WTC11 (cell line): ENCODE results near the gene CCDC172. TPM values are rescaled to one million over a fixed set of nuclear protein-coding genes. Genes with fewer than 3 reads are reported as not detected.

ENCODE experiments used
- ATAC-seq: fragments of 200-7000 bp; cut with Tn5 transposase; 2 replicates; pipeline ENCODE4 v1.10.0; 2021; ENCODE audit warnings: mild to moderate bottlenecking, moderate library complexity
- CTCF ChIA-PET: fragments of 300-600 bp; sonication (Branson Sonifier 250); formaldehyde crosslinking; loops from one replicate; lab custom pipeline; 2021; ENCODE audit warnings: antibody characterized with exemption; lab: Charles Lee
- POLR2A ChIA-PET: fragments of 350-600 bp; sonication (Branson Sonifier 250); formaldehyde crosslinking; loops from one replicate; lab custom pipeline; 2021; ENCODE audit warnings: antibody characterized with exemption; lab: Charles Lee
- DNase-seq: peaks from one replicate; pipeline ENCODE4 v3.0.0; 2021; ENCODE audit warnings: low spot score
- H3K27ac Mint-ChIP-seq: 2 replicates; pipeline ENCODE4 v1.8.0; 2021; ENCODE audit warnings: mixed read lengths
- H3K27me3 Mint-ChIP-seq: 2 replicates; pipeline ENCODE4 v1.8.0; 2021; ENCODE audit warnings: low read depth, mild to moderate bottlenecking, moderate library complexity, mixed read lengths
- H3K36me3 Mint-ChIP-seq: 2 replicates; pipeline ENCODE4 v1.8.0; 2021; ENCODE audit warnings: mixed read lengths
- H3K4me1 Mint-ChIP-seq: 2 replicates; pipeline ENCODE4 v1.8.0; 2022; ENCODE audit warnings: mixed read lengths
- H3K4me3 Mint-ChIP-seq: 2 replicates; pipeline ENCODE4 v1.8.0; 2021; ENCODE audit warnings: mild to moderate bottlenecking, moderate library complexity, mixed read lengths
- H3K9me3 Mint-ChIP-seq: 2 replicates; pipeline ENCODE4 v1.8.0; 2021; ENCODE audit warnings: mixed read lengths
- AFF4 ChIP-seq: sonication (generic); formaldehyde crosslinking; IDR thresholded peaks from 2 replicates; pipeline ENCODE4 v1.8.1; 2023; ENCODE audit warnings: mild to moderate bottlenecking, missing genetic modification reagents, borderline replicate concordance
- ATF3 ChIP-seq: sonication (generic); formaldehyde crosslinking; conservative IDR thresholded peaks from 2 replicates; pipeline ENCODE4 v1.8.1; 2022; ENCODE audit warnings: mild to moderate bottlenecking, missing genetic modification reagents
- ATF6 ChIP-seq: sonication (generic); formaldehyde crosslinking; IDR thresholded peaks from 2 replicates; pipeline ENCODE4 v1.8.1; 2023; ENCODE audit warnings: mild to moderate bottlenecking, missing genetic modification reagents
- CBFB ChIP-seq: sonication (generic); formaldehyde crosslinking; IDR thresholded peaks from 2 replicates; pipeline ENCODE4 v1.8.1; 2022; ENCODE audit warnings: mild to moderate bottlenecking, low read depth, missing genetic modification reagents
- CDX4 ChIP-seq: fragments of 250-450 bp; sonication (Bioruptor Pico); IDR thresholded peaks from 2 replicates; pipeline ENCODE4 v1.9.0; 2021; ENCODE audit warnings: moderate library complexity, mild to moderate bottlenecking, inconsistent platforms, borderline replicate concordance
- CREB1 ChIP-seq: sonication (generic); formaldehyde crosslinking; IDR thresholded peaks from 2 replicates; pipeline ENCODE4 v1.8.0; 2023; ENCODE audit warnings: mild to moderate bottlenecking, missing genetic modification reagents
- ERG ChIP-seq: fragments of 250-450 bp; sonication (Bioruptor Pico); IDR thresholded peaks from 2 replicates; pipeline ENCODE4 v1.8.0; 2021; ENCODE audit warnings: mild to moderate bottlenecking
- FOXP1 ChIP-seq: sonication (generic); formaldehyde crosslinking; IDR thresholded peaks from 2 replicates; pipeline ENCODE4 v1.8.0; 2022; ENCODE audit warnings: missing genetic modification reagents, mild to moderate bottlenecking, moderate library complexity, borderline replicate concordance
- IRF2 ChIP-seq: sonication (generic); formaldehyde crosslinking; IDR thresholded peaks from 2 replicates; pipeline ENCODE4 v1.8.0; 2022; ENCODE audit warnings: low read depth, missing genetic modification reagents, borderline replicate concordance
- MLX ChIP-seq: sonication (generic); formaldehyde crosslinking; IDR thresholded peaks from 2 replicates; pipeline ENCODE4 v1.8.1; 2023; ENCODE audit warnings: mild to moderate bottlenecking, missing genetic modification reagents, moderate library complexity
- MYBL2 ChIP-seq: sonication (generic); formaldehyde crosslinking; IDR thresholded peaks from 2 replicates; pipeline ENCODE4 v1.8.1; 2023; ENCODE audit warnings: mild to moderate bottlenecking, moderate library complexity, missing genetic modification reagents
- NR3C1 ChIP-seq: sonication (generic); formaldehyde crosslinking; conservative IDR thresholded peaks from 2 replicates; pipeline ENCODE4 v1.8.1; 2023; ENCODE audit warnings: low read depth, mild to moderate bottlenecking, missing genetic modification reagents
- TP53 ChIP-seq: sonication (generic); formaldehyde crosslinking; IDR thresholded peaks from 2 replicates; pipeline ENCODE4 v1.8.1; 2023; ENCODE audit warnings: mild to moderate bottlenecking, missing genetic modification reagents
- USF1 ChIP-seq: sonication (generic); formaldehyde crosslinking; IDR thresholded peaks from 2 replicates; pipeline ENCODE4 v1.8.0; 2022; ENCODE audit warnings: mild to moderate bottlenecking, missing genetic modification reagents
- ZNF263 ChIP-seq: sonication (generic); formaldehyde crosslinking; IDR thresholded peaks from 2 replicates; pipeline ENCODE4 v1.8.1; 2022; ENCODE audit warnings: low read depth, mild to moderate bottlenecking, moderate library complexity, missing genetic modification reagents
- ZNF396 ChIP-seq: fragments of 250-450 bp; sonication (Bioruptor Pico); IDR thresholded peaks from 2 replicates; pipeline ENCODE4 v1.8.0; 2021; ENCODE audit warnings: mild to moderate bottlenecking, moderate library complexity, borderline replicate concordance
- ZNF416 ChIP-seq: fragments of 250-450 bp; sonication (Bioruptor Pico); IDR thresholded peaks from 2 replicates; pipeline ENCODE4 v1.9.0; 2021; ENCODE audit warnings: mild to moderate bottlenecking, inconsistent platforms
- ZNF423 ChIP-seq: fragments of 250-450 bp; sonication (Bioruptor Pico); IDR thresholded peaks from 2 replicates; pipeline ENCODE4 v2.1.2; 2022; ENCODE audit warnings: mild to moderate bottlenecking, moderate library complexity
- total RNA-seq: library from RNA; stranded (reverse); gene quantifications from 3 replicates; pipeline ENCODE4 v1.2.3, GENCODE V29; 2021

Gene CCDC172
- total RNA-seq, 1 experiment from 2014 or later: 2.0 TPM

GRCh38 chr10:116311016-116311415, 13.2 kb upstream of the CCDC172 start:
- POLR2A ChIA-PET: no interaction called here
- Mint-ChIP-seq H3K36me3 (no peaks in the 10 kb centered on the region), H3K27ac (no peak overlapping the region)
- DNase-seq (no peak), ATAC-seq (no peak)
- no peak for TF ChIP-seq NR3C1 (CRISPR knock-in tag)
- TF ChIP-seq CREB1: no peak
- no peak for TF ChIP-seq ZNF396
- TF ChIP-seq MYBL2 (CRISPR knock-in tag): no peak
- TF ChIP-seq AFF4 (CRISPR knock-in tag): no peak
- TF ChIP-seq IRF2: no peak
- TF ChIP-seq CDX4 (CRISPR knock-in tag): no peak
- no peak for TF ChIP-seq FOXP1 (CRISPR knock-in tag)
- no peak for TF ChIP-seq ZNF263 (CRISPR knock-in tag)
- no peak for TF ChIP-seq ATF3
- no peak for TF ChIP-seq ZNF416 (CRISPR knock-in tag)
- TF ChIP-seq CBFB (CRISPR knock-in tag): no peak
- TF ChIP-seq TP53 (CRISPR knock-in tag): no peak
- no peak for TF ChIP-seq ATF6 (CRISPR knock-in tag)
- no peak for TF ChIP-seq USF1 (CRISPR knock-in tag)
- no peak for TF ChIP-seq ZNF423 (CRISPR knock-in tag)
- TF ChIP-seq MLX: no peak
- no peak for TF ChIP-seq ERG (CRISPR knock-in tag)
- TF ChIP-seq, all 79 proteins: peak for 0
- Mint-ChIP-seq H3K4me3 (no peak overlapping the region), H3K4me1 (peaks cover 4% of the 10 kb centered on the region), H3K27me3 (no peaks in the 10 kb centered on the region), H3K9me3 (peaks cover 3% of the 10 kb centered on the region; the same call in 1 of the 2 replicates)
- CTCF ChIA-PET: no interaction called here
